Fibroblast of villous mesenchyme (primary cell): Measurements from ENCODE around the gene DNHD1. TPM values are rescaled to one million over a fixed set of nuclear protein-coding genes. Genes with fewer than 3 reads are reported as not detected.

ENCODE experiments used
- DNase-seq: peaks from one replicate; pipeline ENCODE4 v3.0.0-alpha.2; 2010; ENCODE audit warnings: low read depth
- H3K4me3 ChIP-seq: 2 replicates; pipeline ENCODE4 v1.5.1; 2011; ENCODE audit warnings: low read depth, mild to moderate bottlenecking, low read length
- total RNA-seq: library from RNA; depleted of rRNA; stranded (reverse); fragments of >200 nt; gene quantifications from 2 replicates; pipeline ENCODE4 v1.2.3, GENCODE V29; 2012
- TF ChIP-seq, protein P1 (sequence below): IDR thresholded peaks from 2 replicates; pipeline ENCODE4 v1.5.1; 2012; ENCODE audit warnings: low read depth, mild to moderate bottlenecking, low read length; ENCODE audit not compliant: insufficient read depth

The DNHD1 gene
- total RNA-seq, 1 donor: 7.3 TPM

DNA sequence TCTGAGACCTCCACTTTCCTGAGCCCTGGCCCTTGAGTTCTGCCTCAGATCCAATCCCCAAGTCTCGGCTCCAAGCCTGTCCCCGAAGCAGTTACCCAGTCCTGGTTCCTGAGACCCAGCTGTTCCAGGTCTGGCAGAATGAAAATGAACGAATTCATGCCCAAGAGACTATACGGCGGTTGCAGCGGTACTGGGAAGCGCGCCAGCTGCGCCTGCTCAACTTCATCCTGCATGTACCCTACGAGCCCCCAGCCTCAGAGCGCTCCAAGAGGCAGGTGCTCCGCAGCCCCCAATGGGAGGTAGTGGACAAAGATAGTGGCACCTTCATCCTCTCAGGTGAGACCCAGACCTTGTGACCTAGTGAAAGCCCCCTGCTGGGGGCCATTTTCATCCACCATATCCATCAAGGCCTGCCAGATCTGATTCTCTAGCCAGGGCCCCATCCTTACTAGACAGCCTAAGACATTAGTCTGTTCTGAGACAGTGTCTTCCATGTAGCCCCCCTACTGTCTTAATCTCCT, 42.7 kb downstream of the DNHD1 start:
- no peak overlapping the region for H3K4me3 ChIP-seq
- no peak for DNase-seq
- TF ChIP-seq, protein P1, sequence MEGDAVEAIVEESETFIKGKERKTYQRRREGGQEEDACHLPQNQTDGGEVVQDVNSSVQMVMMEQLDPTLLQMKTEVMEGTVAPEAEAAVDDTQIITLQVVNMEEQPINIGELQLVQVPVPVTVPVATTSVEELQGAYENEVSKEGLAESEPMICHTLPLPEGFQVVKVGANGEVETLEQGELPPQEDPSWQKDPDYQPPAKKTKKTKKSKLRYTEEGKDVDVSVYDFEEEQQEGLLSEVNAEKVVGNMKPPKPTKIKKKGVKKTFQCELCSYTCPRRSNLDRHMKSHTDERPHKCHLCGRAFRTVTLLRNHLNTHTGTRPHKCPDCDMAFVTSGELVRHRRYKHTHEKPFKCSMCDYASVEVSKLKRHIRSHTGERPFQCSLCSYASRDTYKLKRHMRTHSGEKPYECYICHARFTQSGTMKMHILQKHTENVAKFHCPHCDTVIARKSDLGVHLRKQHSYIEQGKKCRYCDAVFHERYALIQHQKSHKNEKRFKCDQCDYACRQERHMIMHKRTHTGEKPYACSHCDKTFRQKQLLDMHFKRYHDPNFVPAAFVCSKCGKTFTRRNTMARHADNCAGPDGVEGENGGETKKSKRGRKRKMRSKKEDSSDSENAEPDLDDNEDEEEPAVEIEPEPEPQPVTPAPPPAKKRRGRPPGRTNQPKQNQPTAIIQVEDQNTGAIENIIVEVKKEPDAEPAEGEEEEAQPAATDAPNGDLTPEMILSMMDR: no peak

DNA sequence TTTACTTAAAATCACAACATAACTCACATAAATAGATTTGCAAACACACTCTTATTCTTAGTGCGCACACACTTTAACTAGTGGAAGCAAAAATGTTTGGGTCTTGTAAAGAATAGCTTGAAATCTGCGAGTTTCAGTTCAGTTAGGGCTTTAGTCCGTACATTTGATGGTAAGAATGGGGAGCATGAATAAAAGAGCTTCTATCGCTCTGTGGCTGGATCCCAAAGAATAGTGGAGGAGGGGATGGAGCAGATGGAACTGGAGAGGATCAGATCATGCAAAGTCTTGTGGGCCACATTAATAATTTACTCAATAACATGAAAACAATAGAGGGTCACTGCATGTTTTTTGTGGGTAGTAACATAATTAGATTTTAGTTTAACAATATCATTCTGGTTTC, 44.3 kb downstream of the DNHD1 start:
- DNase-seq: no peak
- no peak overlapping the region for H3K4me3 ChIP-seq
- TF ChIP-seq, protein P1: no peak

DNA sequence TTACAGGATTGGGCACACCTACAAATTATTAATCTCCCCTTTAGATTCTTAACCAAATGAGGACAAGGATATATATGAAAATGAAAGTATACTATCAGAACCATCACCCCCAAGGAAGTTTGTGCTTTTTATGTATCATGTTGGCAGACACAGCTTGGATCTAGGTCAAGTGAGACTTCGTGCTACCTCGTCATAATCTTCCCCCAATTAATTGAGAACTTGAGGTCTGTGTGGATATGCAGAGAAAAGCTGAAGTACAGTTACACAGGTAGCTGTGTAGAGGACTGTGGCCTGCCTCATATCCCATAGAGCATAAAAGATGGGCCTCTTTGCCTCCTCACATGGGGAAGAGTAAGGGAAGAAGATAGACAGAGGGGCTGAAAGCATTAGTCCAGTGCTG, 45.6 kb downstream of the DNHD1 start:
- TF ChIP-seq, protein P1: no peak
- DNase-seq: no peak
- H3K4me3 ChIP-seq: no peak overlapping the region

DNA sequence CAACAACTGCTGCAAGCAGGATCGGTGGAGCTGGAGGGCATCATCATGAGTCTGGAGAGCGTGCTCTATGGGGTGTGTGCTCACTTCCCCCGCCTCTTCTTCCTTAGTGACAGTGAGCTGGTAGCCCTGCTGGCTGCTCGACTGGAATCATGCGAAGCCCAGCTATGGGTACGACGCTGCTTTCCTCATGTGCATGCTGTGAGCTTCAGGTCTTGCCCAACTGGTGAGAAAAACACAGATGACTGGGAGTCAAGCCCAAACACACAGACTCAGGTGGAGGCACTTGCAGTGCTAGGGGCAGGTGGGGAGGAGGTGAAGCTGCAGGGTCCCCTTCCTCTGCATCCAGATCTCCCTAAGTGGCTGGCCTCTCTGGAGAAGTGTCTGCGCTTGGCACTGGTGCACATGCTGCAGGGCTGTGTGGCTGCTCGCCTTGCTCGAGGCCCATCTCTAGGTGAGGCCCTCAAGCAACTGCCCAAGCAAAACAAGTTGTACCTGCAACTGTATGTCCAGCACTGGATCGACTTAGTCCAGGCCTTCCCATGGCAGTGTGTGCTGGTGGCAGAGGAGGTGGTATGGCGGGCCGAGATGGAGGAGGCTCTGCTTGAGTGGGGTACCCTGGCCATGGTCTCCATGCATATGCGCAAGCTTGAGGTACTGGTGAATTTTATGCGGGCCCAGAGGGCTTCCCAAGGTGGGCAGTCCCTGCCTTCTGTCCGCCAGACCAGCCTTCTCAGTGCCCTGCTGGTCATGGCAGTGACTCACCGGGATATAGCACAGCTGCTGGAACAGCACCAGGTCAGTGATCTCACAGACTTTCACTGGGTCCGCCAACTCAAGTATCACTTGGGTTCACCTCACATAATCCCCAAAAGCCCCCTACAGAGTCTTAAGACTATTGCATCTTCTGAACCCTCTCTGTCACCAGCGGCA, 48.1 kb downstream of the DNHD1 start:
- no peak for DNase-seq
- H3K4me3 ChIP-seq: no peak overlapping the region
- TF ChIP-seq, protein P1: no peak

DNA sequence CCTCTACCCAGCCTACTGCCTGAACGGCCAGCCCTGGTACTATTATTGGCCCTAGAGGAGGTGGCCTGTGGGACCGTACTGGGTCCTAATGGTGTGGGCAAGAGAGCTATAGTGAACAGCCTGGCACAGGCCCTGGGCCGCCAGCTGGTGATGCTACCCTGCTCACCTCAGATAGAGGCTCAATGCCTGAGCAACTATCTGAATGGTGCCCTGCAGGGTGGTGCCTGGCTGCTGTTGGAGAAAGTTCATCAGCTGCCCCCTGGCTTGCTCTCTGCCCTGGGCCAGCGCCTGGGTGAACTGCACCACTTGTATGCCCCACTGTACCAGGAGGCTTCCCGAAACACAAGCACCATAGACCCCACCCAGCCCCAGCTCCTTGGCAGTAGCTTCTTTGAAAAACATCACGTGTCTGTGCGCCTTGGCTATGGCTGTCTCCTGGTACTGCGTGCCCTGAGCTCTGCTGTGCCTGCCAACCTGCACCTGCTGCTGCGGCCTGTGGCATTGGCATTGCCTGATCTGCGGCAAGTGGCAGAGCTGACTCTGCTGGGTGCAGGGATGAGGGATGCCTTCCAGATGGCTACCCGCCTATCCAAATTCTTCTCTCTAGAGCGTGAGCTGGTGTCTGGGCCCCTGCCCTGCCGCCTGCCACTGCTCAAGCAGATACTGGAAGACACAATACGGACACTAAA, 49.0 kb downstream of the DNHD1 start:
- TF ChIP-seq, protein P1: no peak
- H3K4me3 ChIP-seq: no peak overlapping the region
- no peak for DNase-seq

DNA sequence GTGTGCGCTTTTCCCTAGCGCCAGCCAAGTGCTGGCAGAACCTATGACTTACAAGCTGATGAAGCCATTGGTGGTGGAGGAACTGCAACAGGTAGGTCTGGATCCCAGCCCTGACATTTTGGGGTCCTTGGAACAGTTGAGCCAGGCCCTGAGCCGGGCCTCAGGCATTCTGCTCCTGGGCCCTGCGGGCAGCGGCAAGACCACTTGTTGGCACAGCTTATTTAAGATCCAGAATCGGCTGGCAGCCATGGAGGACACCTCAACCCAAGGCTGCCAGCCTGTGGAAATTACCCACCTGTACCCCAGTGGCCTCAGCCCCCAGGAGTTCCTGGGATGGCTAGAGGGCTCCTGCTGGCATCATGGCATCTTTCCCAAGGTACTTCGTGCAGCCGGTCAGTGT, 49.7 kb downstream of the DNHD1 start:
- DNase-seq: no peak
- H3K4me3 ChIP-seq: no peak overlapping the region
- TF ChIP-seq, protein P1: no peak
